DOHH2 (cell line): Measurements from ENCODE around the gene SF3B3.

ENCODE experiments used
- H3F3A ChIP-seq: fragments of 200-600 bp; sonication (generic), shearing (Covaris generic); 2 replicates; pipeline ENCODE4 v1.6.0; 2016; ENCODE audit warnings: antibody characterized with exemption, mild to moderate bottlenecking; ENCODE audit not compliant: control insufficient read depth, insufficient read depth
- H3K27ac ChIP-seq: fragments of 200-600 bp; sonication (generic); 2 replicates; pipeline ENCODE4 v1.5.1; 2014; ENCODE audit warnings: low read depth, mild to moderate bottlenecking, low read length, moderate library complexity
- H3K27me3 ChIP-seq: fragments of 200-600 bp; sonication (generic); 2 replicates; pipeline ENCODE4 v1.6.1; 2014; ENCODE audit warnings: mild to moderate bottlenecking, low read length, mixed read lengths; ENCODE audit not compliant: control insufficient read depth
- H3K36me3 ChIP-seq: fragments of 200-600 bp; sonication (generic); 2 replicates; pipeline ENCODE4 v1.6.1; 2014; ENCODE audit warnings: mild to moderate bottlenecking, low read length, moderate library complexity, mixed read lengths; ENCODE audit not compliant: control insufficient read depth
- H3K4me1 ChIP-seq: fragments of 200-600 bp; sonication (generic); 2 replicates; pipeline ENCODE4 v1.6.1; 2014; ENCODE audit warnings: mild to moderate bottlenecking, low read length, mixed read lengths; ENCODE audit not compliant: control insufficient read depth
- H3K4me2 ChIP-seq: fragments of 200-600 bp; sonication (generic); 2 replicates; pipeline ENCODE4 v1.6.0; 2014; ENCODE audit warnings: mild to moderate bottlenecking, low read length, moderate library complexity
- H3K4me3 ChIP-seq: fragments of 200-600 bp; sonication (generic); 2 replicates; pipeline ENCODE4 v1.5.1; 2014; ENCODE audit warnings: mild to moderate bottlenecking, low read length, mixed read lengths
- H3K79me2 ChIP-seq: fragments of 200-600 bp; sonication (generic); 2 replicates; pipeline ENCODE4 v1.6.1; 2014; ENCODE audit warnings: mild to moderate bottlenecking, low read length, mixed read lengths; ENCODE audit not compliant: control insufficient read depth
- H3K9me2 ChIP-seq: fragments of 200-600 bp; sonication (generic); replicated peaks from 2 replicates; pipeline ENCODE4 v1.6.1; 2014; ENCODE audit warnings: mild to moderate bottlenecking, low read length, mixed read lengths; ENCODE audit not compliant: control insufficient read depth
- H3K9me3 ChIP-seq: fragments of 200-600 bp; sonication (generic); 2 replicates; pipeline ENCODE4 v1.6.1; 2014; ENCODE audit warnings: antibody characterized with exemption, low read length, mixed read lengths; ENCODE audit not compliant: control insufficient read depth, insufficient read depth
- H4K20me1 ChIP-seq: fragments of 200-600 bp; sonication (generic); 2 replicates; pipeline ENCODE4 v1.6.0; 2014; ENCODE audit warnings: low read depth, mild to moderate bottlenecking, antibody characterized with exemption, low read length, moderate library complexity; ENCODE audit not compliant: control insufficient read depth, insufficient read depth
- EZH2phosphoT487 ChIP-seq: fragments of 200-600 bp; sonication (generic); IDR thresholded peaks from 2 replicates; pipeline ENCODE4 v1.6.1; 2017; ENCODE audit warnings: borderline replicate concordance, mild to moderate bottlenecking, antibody characterized with exemption, low read length, moderate library complexity, mixed read lengths
- TF ChIP-seq, protein P1 (sequence below): fragments of 200-600 bp; sonication (generic); IDR thresholded peaks from one replicate; pipeline ENCODE4 v1.5.1; 2014; ENCODE audit warnings: antibody characterized with exemption, mild to moderate bottlenecking, low read depth, low read length; ENCODE audit not compliant: poor library complexity, severe bottlenecking

The SF3B3 gene

DNA sequence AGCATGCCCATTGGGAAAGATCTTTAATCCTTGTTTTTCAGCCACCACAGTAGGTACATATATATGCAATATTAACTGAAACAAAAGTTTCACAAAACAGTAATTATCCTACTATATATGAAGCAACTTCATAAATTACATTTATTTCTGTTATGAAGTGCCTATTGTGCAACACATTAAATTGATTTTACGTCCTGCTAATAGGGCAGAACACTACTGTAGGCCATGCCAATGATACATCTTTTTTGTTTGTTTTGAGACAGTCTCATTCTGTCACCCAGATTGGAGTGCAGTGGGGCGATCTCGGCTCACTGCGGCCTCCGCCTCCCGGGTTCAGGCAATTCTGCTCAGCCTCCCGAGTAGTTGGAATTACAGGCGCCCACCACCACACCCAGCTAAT lies 29.1 kb downstream of the SF3B3 start:
- no peak overlapping the region for H3K4me2 ChIP-seq
- H3K9me3 ChIP-seq, result no peaks in the 10 kb centered on the region
- no peak overlapping the region for H3K4me3 ChIP-seq
- H4K20me1 ChIP-seq, result peaks cover 20% of the 10 kb centered on the region
- H3K79me2 ChIP-seq, result peaks cover 86% of the 10 kb centered on the region
- H3K27ac ChIP-seq, result no peak overlapping the region
- H3K9me2 ChIP-seq, result no peaks in the 10 kb centered on the region
- no peaks in the 10 kb centered on the region for H3K4me1 ChIP-seq
- no peaks in the 10 kb centered on the region for H3K27me3 ChIP-seq
- peaks cover 98% of the 10 kb centered on the region for H3K36me3 ChIP-seq
- peaks cover 8% of the 10 kb centered on the region for H3F3A ChIP-seq
- TF ChIP-seq, protein P1, sequence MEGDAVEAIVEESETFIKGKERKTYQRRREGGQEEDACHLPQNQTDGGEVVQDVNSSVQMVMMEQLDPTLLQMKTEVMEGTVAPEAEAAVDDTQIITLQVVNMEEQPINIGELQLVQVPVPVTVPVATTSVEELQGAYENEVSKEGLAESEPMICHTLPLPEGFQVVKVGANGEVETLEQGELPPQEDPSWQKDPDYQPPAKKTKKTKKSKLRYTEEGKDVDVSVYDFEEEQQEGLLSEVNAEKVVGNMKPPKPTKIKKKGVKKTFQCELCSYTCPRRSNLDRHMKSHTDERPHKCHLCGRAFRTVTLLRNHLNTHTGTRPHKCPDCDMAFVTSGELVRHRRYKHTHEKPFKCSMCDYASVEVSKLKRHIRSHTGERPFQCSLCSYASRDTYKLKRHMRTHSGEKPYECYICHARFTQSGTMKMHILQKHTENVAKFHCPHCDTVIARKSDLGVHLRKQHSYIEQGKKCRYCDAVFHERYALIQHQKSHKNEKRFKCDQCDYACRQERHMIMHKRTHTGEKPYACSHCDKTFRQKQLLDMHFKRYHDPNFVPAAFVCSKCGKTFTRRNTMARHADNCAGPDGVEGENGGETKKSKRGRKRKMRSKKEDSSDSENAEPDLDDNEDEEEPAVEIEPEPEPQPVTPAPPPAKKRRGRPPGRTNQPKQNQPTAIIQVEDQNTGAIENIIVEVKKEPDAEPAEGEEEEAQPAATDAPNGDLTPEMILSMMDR, result no peak
- no peak for TF ChIP-seq EZH2phosphoT487

DNA sequence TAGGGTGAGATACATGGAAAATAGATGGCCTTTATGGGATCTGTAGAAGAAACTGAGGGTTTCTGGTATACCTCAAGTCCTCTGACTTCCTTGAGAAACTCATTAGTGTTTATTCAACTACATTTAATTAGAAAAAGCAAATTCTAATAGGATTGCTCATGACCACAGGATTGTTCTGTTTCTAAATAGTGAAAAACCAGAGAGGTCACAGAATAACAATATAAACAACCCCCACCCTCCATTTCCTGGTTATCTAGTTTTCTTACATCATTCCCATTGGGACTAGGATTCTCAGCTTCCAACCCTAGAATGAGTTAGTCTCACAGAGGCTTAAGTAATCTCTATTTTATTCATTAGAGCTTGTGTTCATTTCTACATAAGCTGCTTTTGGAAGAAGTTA lies 30.0 kb downstream of the SF3B3 start:
- Histone ChIP-seq H3K9me2 (no peaks in the 10 kb centered on the region), H3K27ac (no peak overlapping the region), H3K4me1 (no peaks in the 10 kb centered on the region), H3K27me3 (no peaks in the 10 kb centered on the region), H4K20me1 (peaks cover 11% of the 10 kb centered on the region), H3K36me3 (peaks cover 98% of the 10 kb centered on the region), H3K4me2 (no peak overlapping the region), H3K9me3 (no peaks in the 10 kb centered on the region), H3K79me2 (peaks cover 80% of the 10 kb centered on the region), H3K4me3 (no peak overlapping the region), H3F3A (peaks cover 11% of the 10 kb centered on the region)
- TF ChIP-seq, protein P1, result no peak
- TF ChIP-seq EZH2phosphoT487, result no peak

DNA sequence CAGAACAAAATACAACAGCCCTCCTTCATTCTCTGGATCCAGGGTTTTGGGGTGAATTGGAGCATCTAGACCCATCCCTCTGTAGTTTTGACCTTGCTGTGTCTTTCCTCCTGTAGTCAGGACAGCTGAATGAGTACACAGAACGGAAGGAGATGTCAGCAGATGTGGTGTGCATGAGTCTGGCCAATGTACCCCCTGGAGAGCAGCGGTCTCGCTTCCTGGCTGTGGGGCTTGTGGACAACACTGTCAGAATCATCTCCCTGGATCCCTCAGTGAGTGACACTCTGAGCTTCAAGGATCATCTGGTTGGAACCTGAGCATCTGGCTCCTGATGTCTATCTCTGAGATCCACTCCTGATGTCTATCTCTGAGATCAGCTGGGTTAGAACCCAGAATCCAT lies 32.4 kb downstream of the SF3B3 start:
- Histone ChIP-seq H4K20me1 (peaks cover 15% of the 10 kb centered on the region; the same call in 1 of the 2 replicates), H3K4me3 (no peak overlapping the region)
- TF ChIP-seq EZH2phosphoT487, result no peak
- TF ChIP-seq, protein P1, result no peak

DNA sequence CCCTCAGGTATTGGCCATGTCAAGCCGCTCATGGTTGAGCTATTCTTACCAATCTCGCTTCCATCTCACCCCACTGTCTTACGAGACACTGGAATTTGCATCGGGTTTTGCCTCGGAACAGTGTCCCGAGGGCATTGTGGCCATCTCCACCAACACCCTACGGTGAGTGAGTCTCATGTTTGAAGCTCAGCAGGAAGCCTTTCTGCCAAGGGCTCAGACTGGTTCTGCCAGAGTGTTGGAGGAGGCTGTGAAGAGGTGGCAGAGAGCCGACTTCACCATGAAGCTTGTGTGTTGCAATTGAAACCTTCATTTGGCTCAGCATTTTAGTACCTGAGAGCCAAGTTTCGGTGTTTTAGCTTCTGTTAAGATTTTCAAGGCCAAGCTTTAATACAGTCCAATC lies 38.0 kb downstream of the SF3B3 start:
- H3K79me2 ChIP-seq, result peaks cover 64% of the 10 kb centered on the region

More for the DNA sequence above, 32.4 kb downstream of the SF3B3 start:
- H3K9me2 ChIP-seq, result no peaks in the 10 kb centered on the region
- H3K4me2 ChIP-seq, result no peak overlapping the region
- peaks cover 98% of the 10 kb centered on the region for H3K36me3 ChIP-seq
- H3F3A ChIP-seq, result peaks cover 11% of the 10 kb centered on the region
- H3K9me3 ChIP-seq, result no peaks in the 10 kb centered on the region
- H3K27me3 ChIP-seq, result no peaks in the 10 kb centered on the region
- H3K4me1 ChIP-seq, result no peaks in the 10 kb centered on the region
- H3K27ac ChIP-seq, result no peak overlapping the region
- peaks cover 74% of the 10 kb centered on the region for H3K79me2 ChIP-seq

More for the DNA sequence above, 38.0 kb downstream of the SF3B3 start:
- Histone ChIP-seq H3F3A (peaks cover 23% of the 10 kb centered on the region), H3K9me3 (no peaks in the 10 kb centered on the region), H3K4me1 (no peaks in the 10 kb centered on the region), H3K9me2 (no peaks in the 10 kb centered on the region), H3K4me3 (no peak overlapping the region), H4K20me1 (peaks cover 12% of the 10 kb centered on the region; the same call in 1 of the 2 replicates), H3K4me2 (no peak overlapping the region), H3K36me3 (peaks cover 99% of the 10 kb centered on the region), H3K27ac (no peak overlapping the region), H3K27me3 (no peaks in the 10 kb centered on the region)
- no peak for TF ChIP-seq EZH2phosphoT487
- TF ChIP-seq, protein P1, result no peak
